KMS-11 (cell line): ENCODE results near the gene GAS6.
A peak's percentile ranks its signal among the peaks of the same experiment; 100 is the strongest.
"Not testable (repeated sequence)": the region's sequence is repeated elsewhere in the genome, so short reads cannot be mapped to it uniquely, and the experiment has no call there.

Experiments used
- H2AFZ ChIP-seq: fragments of 200-600 bp; sonication (generic); 2 replicates; pipeline ENCODE4 v1.6.1; 2016; ENCODE audit warnings: antibody characterized with exemption, mixed run types, low read depth
- H3K27ac ChIP-seq: fragments of 200-600 bp; sonication (generic); 2 replicates; pipeline ENCODE4 v1.6.1; 2016; ENCODE audit warnings: mild to moderate bottlenecking, mixed run types
- H3K27me3 ChIP-seq: fragments of 200-600 bp; sonication (generic); 2 replicates; pipeline ENCODE4 v1.6.1; 2017; ENCODE audit warnings: mild to moderate bottlenecking, low read depth, mixed run types, moderate library complexity; ENCODE audit not compliant: insufficient read depth
- H3K36me3 ChIP-seq: fragments of 200-600 bp; sonication (generic); 2 replicates; pipeline ENCODE4 v1.6.1; 2017; ENCODE audit warnings: mild to moderate bottlenecking, mixed run types; ENCODE audit not compliant: insufficient read depth
- H3K4me1 ChIP-seq: fragments of 200-600 bp; sonication (generic); 2 replicates; pipeline ENCODE4 v1.6.1; 2016; ENCODE audit warnings: mild to moderate bottlenecking, low read depth, mixed run types; ENCODE audit not compliant: poor library complexity, severe bottlenecking
- H3K4me2 ChIP-seq: fragments of 200-600 bp; sonication (generic); 2 replicates; pipeline ENCODE4 v1.7.0; 2016; ENCODE audit warnings: mild to moderate bottlenecking, mixed run types
- H3K4me3 ChIP-seq: fragments of 200-600 bp; sonication (generic); IDR thresholded peaks from 2 replicates; pipeline ENCODE4 v1.6.1; 2017; ENCODE audit warnings: low read depth, low read length, mixed read lengths; ENCODE audit not compliant: insufficient read depth
- H3K79me2 ChIP-seq: fragments of 200-600 bp; sonication (generic); 2 replicates; pipeline ENCODE4 v1.6.1; 2016; ENCODE audit warnings: low read depth, mixed run types; ENCODE audit not compliant: insufficient read depth
- H3K9ac ChIP-seq: fragments of 200-600 bp; sonication (generic); 2 replicates; pipeline ENCODE4 v1.6.1; 2016; ENCODE audit warnings: mild to moderate bottlenecking, mixed run types
- H4K20me1 ChIP-seq: fragments of 200-600 bp; sonication (generic); 2 replicates; pipeline ENCODE4 v1.6.1; 2016; ENCODE audit warnings: mild to moderate bottlenecking, mixed run types; ENCODE audit not compliant: insufficient read depth
- CTCF ChIP-seq: fragments of 200-600 bp; sonication (generic); conservative IDR thresholded peaks from 2 replicates; pipeline ENCODE4 v1.6.1; 2017; ENCODE audit warnings: low read depth, mild to moderate bottlenecking, antibody characterized with exemption, low read length, moderate library complexity, mixed read lengths

The GAS6 gene

DNA sequence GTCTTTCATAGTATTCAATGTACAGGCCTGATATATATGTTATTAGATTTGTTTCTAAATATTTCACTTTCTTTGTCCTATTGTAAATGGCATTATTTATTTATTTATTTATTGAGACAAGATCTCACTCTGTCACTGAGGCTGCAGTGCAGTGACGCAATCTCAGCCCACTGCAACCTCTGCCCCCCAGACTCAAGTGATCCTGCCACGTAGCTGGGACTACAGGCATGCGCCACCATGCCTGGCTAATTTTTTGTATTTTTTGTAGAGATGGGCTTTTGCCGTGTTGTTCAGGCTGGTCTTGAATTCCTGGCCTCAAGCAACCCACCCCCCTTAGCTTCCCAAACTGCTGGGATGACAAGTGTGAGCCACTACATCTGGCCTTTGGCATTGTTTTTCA is 5.4 kb upstream of the GAS6 start:
- H3K27me3 ChIP-seq, result peaks cover 6% of the 10 kb centered on the region
- TF ChIP-seq CTCF, result no peak
- H3K4me3 ChIP-seq, result no peak overlapping the region

GRCh38 chr13:113867913-113868312 is 4.0 kb upstream of the GAS6 start:
- H3K4me2 ChIP-seq, H3K9ac ChIP-seq, H3K4me1 ChIP-seq, H3K4me3 ChIP-seq, H4K20me1 ChIP-seq, H3K79me2 ChIP-seq, H2AFZ ChIP-seq, H3K27me3 ChIP-seq, H3K27ac ChIP-seq, H3K36me3 ChIP-seq: not testable (repeated sequence)

More for the DNA sequence above, 5.4 kb upstream of the GAS6 start:
- no peak overlapping the region for H3K9ac ChIP-seq
- H3K79me2 ChIP-seq, result no peaks in the 10 kb centered on the region
- no peak overlapping the region for H2AFZ ChIP-seq
- no peak overlapping the region for H3K27ac ChIP-seq
- peaks cover 6% of the 10 kb centered on the region for H3K4me1 ChIP-seq
- no peak overlapping the region for H3K4me2 ChIP-seq
- H3K36me3 ChIP-seq, result no peaks in the 10 kb centered on the region
- H4K20me1 ChIP-seq, result no peaks in the 10 kb centered on the region

- Histone ChIP-seq H2AFZ (no peak overlapping the region), H3K27me3 (peaks cover 12% of the 10 kb centered on the region), H3K36me3 (no peaks in the 10 kb centered on the region), H3K9ac (no peak overlapping the region), H3K79me2 (no peaks in the 10 kb centered on the region), H3K4me2 (no peak overlapping the region), H3K27ac (no peak overlapping the region), H4K20me1 (no peaks in the 10 kb centered on the region), H3K4me1 (peaks cover 20% of the 10 kb centered on the region), H3K4me3 (no peak overlapping the region)
- TF ChIP-seq CTCF, result no peak
Observed at GRCh38 chr13:113865427-113865826, 1.6 kb upstream of the GAS6 start.

GRCh38 chr13:113864273-113864890 is 506 bp upstream of the GAS6 start:
- Histone ChIP-seq H3K27ac (no peak overlapping the region), H4K20me1 (no peaks in the 10 kb centered on the region), H3K4me2 (peak overlapping the region; percentile 59), H3K36me3 (no peaks in the 10 kb centered on the region), H3K4me1 (peaks cover 25% of the 10 kb centered on the region), H3K27me3 (peaks cover 12% of the 10 kb centered on the region), H3K79me2 (no peaks in the 10 kb centered on the region), H3K9ac (no peak overlapping the region; the same call in 1 of the 2 replicates), H3K4me3 (no peak overlapping the region), H2AFZ (peak overlapping the region; percentile 30)
- TF ChIP-seq CTCF, result no peak

- Histone ChIP-seq H3K9ac (no peak overlapping the region; the same call in 1 of the 2 replicates), H3K4me1 (peaks cover 25% of the 10 kb centered on the region), H3K27ac (no peak overlapping the region), H3K79me2 (no peaks in the 10 kb centered on the region), H3K27me3 (peaks cover 12% of the 10 kb centered on the region), H4K20me1 (no peaks in the 10 kb centered on the region), H2AFZ (peak overlapping the region; percentile 93), H3K4me2 (peak overlapping the region; percentile 63), H3K36me3 (no peaks in the 10 kb centered on the region), H3K4me3 (no peak overlapping the region)
- TF ChIP-seq CTCF, result no peak
Observed at GRCh38 chr13:113862931-113863523, 849 bp downstream of the GAS6 start.
